DMS153 treated with DMSO at 0.1 percent for 48 hours (cell line): ENCODE results near the gene DND1.
"Not testable (repeated sequence)": the region's sequence is repeated elsewhere in the genome, so short reads cannot be mapped to it uniquely, and the experiment has no call there.

Source experiments
- DNase-seq: peaks from one replicate; lab custom pipeline; 2025; ENCODE audit not compliant: unreplicated experiment; lab: John Stamatoyannopoulos, UW

Gene DND1

DNA sequence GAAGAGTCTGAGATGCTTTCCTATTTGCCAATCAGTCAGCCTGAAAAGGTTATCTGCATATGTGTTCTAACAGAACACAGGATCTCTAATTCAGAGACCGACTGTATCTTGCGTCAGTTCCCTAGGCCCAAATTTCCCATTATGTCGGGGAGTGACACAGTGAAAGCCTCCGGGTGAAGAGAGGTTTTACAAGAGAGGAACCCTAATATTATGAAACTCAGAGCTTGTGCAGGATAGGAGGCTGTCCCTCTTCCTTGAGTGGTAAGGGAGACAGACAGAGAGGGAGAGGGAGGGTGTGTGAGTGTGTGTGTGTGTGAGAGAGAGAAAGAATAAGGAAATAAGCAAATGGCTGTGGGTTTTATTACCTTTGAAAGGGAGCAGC is 42.3 kb downstream of the DND1 start:
- DNase-seq: no peak

DNA sequence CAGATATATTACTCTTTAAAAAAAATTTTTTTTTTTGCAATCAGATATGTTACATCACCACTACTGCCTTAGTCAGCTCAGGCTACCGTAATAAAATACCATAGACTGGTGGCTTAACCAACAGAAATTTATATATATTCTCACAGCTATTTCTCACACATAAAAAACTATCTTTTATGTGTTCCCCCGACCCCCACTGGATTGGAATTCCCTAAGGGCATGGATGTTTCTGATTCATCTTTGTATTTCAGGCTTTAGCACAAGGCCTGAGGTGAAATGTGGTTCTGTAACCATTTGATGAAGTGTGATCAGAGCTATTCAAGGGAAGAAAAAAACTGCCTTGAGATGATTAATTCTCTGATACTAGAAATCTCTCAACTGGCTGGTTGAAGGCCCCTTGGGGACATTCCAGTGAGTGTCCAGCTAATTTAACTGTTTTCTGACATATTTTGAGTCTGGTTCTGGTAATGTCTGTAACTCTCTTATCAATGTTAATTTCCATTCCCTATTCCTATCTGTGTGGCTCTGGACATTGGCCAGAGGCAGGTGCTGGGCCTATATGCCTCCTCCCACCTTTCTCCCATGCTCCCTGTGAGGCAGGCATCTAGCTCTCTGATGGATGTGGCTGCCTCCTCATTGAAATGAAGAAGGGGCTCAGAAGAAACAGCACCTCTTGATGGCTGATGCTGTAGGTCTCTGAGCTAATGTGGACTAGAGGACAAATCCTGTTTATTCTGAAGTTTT is 42.9 kb downstream of the DND1 start:
- DNase-seq: no peak

DNA sequence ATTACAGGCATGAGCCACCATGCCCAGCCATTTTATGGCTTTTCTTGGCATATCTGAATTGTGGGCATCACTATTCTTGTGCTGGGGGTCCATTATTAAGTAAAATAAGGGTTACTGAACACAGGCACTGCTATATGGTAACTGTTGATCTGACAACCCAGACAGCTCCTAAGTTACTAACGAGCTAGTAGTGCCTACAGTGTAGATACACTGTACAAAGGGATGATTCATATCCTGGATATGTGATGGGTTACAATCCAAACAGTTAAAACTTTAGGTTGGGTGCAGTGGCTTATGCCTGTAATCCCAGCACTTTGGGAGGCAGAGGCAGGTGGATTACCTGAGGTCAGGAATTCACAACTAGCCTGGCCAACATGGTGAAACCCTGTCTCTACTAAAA is 44.7 kb downstream of the DND1 start:
- DNase-seq: no peak

DNA sequence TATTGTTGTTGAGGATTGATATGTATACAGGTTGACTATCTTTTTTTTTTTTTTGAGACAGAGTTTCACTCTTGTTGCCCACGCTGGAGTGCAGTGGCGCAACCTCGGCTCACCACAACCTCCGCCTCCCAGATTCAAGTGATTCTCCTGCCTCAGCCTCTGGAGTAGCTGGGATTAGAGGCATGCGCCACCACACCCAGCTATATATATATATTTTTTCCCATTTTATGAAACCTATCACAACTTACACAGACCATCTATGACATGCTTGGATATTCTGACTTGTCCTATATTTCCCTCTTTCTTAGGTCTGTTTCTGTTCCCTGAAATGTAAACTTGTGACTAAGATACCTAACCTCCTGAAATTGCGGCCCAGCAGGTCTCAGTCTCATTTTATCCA is 45.4 kb downstream of the DND1 start:
- no peak for DNase-seq

DNA sequence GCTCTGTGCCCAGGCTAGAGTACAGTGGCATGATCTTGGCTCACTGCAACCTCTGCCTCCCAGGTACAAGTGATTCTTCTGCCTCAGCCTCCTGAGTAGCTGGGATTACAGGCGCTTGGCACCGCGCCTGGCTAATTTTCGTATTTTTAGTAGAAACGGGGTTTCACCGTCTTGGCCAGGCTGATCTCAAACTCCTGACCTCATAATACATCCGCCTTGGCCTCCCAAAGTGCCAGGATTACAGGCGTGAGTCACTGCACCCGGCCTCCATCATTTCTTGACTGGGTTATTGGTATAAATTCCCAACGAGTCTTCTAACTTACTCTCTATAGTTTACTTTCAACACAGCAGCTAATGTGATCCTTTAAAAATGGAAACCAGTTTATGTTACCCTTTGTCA is 48.5 kb downstream of the DND1 start:
- not testable (repeated sequence) for DNase-seq

DNA sequence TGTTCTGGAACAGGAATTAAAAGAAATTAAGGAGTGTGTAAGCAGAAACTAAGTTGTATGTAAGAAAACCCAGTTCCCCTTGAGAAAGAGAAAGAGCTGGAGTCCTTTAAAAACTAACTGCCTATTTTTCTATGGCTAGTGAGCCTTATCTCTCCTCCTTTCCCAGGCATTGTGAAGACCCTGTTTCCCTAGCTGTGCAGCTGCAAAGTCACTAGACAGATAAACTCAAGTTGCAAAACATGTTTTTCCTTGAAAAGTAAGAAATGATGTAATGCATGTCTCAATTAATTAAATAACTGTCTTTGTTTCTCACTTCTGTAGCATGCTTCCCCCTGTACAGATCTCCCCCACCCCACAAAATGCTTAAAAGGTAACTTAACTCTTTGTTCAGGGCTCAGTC is 50.3 kb downstream of the DND1 start:
- not testable (repeated sequence) for DNase-seq

DNA sequence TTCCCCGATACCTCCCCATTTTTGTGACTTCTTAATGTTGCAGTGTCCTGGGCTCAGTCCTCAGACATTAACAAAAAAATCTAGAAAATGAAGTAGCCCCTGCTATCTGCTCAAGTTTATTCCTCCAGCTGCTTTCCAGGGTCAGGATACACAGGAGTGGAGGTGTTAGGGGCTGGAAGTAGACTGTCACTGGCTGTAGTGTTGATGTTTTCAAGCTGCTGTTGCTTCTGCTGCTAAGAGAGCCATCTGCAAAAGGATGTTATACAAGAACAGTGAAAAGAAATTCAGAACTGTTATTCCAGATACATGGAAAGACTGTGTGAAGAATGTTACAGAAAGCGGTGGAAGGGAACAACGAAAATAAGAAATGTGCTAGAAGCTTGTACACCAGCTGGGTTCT is 51.1 kb downstream of the DND1 start:
- no peak for DNase-seq
